Stomach (tissue), 4 donors: Measurements from ENCODE around the gene NUP62.
"Not testable (repeated sequence)": the region's sequence is repeated elsewhere in the genome, so short reads cannot be mapped to it uniquely, and the experiment has no call there.

Experiments
- EP300 ChIP-seq: sonication (generic); formaldehyde crosslinking; IDR thresholded peaks from one replicate; pipeline ENCODE4 v1.6.1; 2017; ENCODE audit warnings: antibody characterized with exemption
- POLR2A ChIP-seq, 4 donors: fragments of 450-650 bp; IDR thresholded peaks; one replicate each; pipeline ENCODE4 v1.6.1; 2016; ENCODE audit warnings: antibody characterized with exemption in 4 of 4, control low read depth in 2 of 4, mild to moderate bottlenecking in 1 of 4, moderate library complexity in 1 of 4
- TF ChIP-seq, protein P1 (sequence below), 7 experiments: fragments of 450-650 bp in 4 of 7; fragments of 200-600 bp in 3 of 7; sonication (generic) in 3 of 7; IDR thresholded peaks; one replicate each; pipeline ENCODE4 v1.5.1; 2016 to 2019; ENCODE audit warnings: antibody characterized with exemption in 7 of 7, control low read depth in 2 of 7, mild to moderate bottlenecking in 1 of 7

DNA sequence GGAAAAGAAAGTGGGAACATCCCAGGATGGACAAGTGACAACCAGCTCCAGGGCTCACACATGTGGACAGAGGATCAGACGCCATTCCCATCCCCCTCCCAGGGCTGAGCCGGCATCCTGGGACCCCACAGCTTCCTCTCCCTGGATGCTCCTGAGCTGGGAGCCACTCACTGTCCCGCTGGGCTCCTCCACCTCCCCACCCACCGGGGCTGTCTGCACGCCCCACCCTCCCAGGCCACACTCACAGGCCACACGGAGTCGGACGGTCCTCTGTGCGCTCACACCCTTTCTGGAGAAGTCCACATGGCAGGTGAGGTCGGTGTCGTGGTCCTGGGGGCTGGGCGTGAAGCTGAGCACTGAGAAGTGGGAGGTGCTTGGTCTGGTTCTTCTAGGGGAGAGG, 30.6 kb upstream of the NUP62 start:
- TF ChIP-seq, protein P1, sequence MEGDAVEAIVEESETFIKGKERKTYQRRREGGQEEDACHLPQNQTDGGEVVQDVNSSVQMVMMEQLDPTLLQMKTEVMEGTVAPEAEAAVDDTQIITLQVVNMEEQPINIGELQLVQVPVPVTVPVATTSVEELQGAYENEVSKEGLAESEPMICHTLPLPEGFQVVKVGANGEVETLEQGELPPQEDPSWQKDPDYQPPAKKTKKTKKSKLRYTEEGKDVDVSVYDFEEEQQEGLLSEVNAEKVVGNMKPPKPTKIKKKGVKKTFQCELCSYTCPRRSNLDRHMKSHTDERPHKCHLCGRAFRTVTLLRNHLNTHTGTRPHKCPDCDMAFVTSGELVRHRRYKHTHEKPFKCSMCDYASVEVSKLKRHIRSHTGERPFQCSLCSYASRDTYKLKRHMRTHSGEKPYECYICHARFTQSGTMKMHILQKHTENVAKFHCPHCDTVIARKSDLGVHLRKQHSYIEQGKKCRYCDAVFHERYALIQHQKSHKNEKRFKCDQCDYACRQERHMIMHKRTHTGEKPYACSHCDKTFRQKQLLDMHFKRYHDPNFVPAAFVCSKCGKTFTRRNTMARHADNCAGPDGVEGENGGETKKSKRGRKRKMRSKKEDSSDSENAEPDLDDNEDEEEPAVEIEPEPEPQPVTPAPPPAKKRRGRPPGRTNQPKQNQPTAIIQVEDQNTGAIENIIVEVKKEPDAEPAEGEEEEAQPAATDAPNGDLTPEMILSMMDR (IDR thresholded peaks at IDR 0.05): not testable (repeated sequence)
- TF ChIP-seq POLR2A (IDR thresholded peaks at IDR 0.05); EP300: not testable (repeated sequence)
